GM18498 (cell line): ENCODE data around the gene MCF2.
A peak's percentile ranks its signal among the peaks of the same experiment; 100 is the strongest.

Experiments used
- ATAC-seq: cut with Tn5 transposase; IDR thresholded peaks from one replicate; pipeline ENCODE4 v1.9.1; 2021; ENCODE audit warnings: mild to moderate bottlenecking, moderate library complexity; ENCODE audit not compliant: unreplicated experiment

Gene MCF2

DNA sequence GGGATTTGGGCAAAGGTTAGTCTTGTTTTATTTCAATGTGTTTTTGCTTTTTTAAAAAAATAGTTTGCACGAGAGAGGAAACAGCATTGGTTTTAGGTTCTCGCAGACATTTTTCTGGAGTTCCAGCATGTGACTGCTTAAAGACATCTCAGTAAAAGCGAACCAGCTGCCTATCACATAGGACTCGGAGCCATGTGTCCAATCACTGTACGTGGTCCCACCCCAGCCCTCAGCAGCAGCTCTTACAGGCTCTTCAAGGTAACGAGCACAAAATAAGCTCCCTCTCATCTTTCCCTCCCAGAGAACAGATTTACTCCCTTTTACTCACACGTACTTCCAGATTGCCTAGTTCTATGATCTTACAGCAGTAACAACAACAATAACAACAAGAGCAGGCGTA is 68.7 kb downstream of the MCF2 start:
- ATAC-seq, result no peak

DNA sequence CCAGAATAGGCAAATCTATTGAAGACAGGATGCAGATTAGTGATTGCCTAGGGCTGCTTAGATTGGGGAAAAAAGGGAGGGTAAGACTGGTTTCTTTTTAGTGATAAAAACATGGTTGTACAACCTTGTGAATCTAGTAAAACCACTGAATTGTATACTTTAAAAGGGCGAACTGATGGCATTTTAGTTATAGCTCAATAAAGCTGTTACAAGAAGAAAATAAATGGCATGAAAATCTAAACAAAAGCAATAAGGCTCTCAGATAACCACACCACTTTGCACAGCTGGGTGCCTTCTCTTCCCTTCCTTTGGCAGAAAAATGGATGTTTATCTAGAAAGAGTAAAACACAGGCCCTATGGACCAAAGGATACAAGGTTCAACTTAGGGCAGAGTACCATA is 107.9 kb downstream of the MCF2 start:
- ATAC-seq, result no peak

DNA sequence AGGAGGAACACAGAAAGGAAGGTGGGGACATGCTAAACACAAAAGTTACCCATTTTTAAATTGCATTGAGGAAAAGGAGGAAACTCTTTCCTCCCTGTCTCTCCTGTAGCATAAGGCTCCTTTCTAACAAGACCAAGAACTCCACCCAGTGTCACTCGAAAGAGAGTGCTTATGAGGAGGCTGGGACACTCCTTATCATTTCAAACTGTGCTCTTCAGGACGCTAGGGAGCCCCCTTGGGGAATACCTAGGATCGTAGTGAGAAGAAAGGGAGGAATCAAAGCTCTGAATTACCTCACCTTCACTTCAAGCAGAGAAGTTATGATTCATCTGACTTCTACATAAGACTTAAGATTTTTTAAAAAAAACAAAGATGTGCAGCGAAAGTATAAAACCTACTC is 111.9 kb downstream of the MCF2 start:
- no peak for ATAC-seq

GRCh38 chrX:139585613-139586012 is 122.4 kb downstream of the MCF2 start:
- no peak for ATAC-seq

- ATAC-seq, result no peak
Observed at GRCh38 chrX:139581068-139581467, 126.9 kb downstream of the MCF2 start.

DNA sequence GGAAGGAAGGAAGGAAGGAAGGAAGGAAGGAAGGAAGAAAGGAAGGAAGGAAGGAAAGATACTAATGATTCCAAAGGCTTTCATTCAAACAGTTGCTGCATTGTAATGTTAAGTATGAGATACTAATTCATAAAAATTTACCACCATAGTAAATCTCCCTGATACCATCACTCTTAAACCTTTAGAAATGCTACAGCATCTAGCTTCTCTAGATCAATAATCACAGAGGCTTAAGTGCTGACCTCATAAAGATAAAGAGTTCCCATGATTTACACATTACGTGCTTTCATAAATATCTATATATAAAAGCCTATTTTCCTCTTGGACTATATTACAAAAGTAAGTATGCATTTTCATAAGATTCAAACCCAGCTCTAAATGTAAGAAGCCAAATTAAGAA is 141.0 kb downstream of the MCF2 start:
- ATAC-seq, result no peak

DNA sequence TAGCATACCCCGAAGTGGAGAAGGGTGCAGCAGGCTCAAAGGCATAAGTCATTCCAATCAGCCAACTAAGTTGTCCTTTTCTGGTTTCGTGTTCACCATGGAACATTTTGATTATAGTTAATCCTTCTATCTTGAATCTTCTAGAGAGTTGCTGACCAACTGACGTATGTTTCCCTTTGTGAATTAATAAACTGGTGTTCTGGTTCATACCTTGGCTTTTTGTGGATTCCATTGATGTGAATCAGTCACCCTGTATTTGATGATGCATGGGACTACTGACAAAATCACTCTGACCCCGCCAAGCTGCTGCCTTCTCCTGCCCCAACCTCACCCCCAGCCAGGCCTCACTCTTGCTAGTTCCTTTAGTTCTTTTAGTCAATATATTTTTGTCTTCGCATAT is 144.7 kb downstream of the MCF2 start:
- ATAC-seq, result no peak

GRCh38 chrX:139560221-139560620 is 147.7 kb downstream of the MCF2 start:
- ATAC-seq, result no peak

GRCh38 chrX:139559383-139560042 is 148.5 kb downstream of the MCF2 start:
- ATAC-seq, result peak; percentile 85

DNA sequence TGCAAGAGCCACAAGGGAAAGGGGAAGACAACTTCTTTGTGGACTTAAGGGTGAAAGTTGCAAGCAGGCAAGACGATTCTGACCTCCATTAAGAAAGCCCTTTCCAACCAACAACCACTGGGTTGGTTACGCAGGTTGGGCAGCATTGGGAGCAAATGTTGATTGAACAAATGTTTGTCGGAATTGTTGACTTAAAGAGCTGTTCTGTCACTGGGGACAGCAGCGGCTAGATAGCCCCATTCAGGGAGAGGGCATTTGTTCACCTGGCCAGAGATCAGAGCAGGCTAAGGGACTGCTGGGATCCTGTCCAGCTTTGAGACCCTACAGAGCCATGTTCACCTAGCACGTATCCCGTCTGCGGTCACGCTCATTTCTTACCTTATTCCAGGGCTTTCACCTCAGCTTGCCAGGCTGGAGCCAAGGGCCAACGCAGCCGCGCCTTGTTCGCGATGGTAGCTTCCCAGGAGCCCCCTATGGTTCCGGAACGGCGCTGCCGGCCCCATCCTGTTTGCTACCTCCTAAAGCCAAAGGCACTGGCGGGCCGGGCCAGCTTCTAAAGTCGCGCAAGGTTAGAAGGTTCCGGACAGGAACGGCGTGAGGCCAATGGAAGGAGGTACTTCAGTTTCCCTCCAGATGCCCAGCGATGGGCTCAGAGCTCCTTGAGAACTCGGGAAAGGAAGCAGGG is 152.8 kb downstream of the MCF2 start:
- no peak for ATAC-seq

GRCh38 chrX:139554376-139554775 is 153.6 kb downstream of the MCF2 start:
- ATAC-seq, result peak; percentile 23

- no peak for ATAC-seq
Observed at GRCh38 chrX:139544591-139544990, 163.4 kb downstream of the MCF2 start.

DNA sequence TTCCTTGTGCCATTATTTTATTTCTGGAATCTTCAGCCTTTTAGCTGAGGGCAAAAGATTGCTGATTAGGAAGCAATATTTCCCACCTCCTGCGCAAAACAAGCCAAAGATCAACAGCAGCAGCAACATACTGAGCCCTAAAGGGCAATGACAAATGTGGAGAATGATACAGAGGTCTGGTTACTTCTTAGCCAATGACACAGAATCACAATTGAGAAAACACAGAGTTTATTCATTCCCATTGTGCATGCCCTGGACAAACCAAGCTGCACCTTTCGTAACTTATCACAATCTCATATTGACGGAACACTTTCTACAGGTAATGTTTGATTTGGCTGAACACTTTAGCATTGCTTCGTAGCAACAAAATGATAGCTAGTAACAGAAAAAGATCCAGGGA is 164.0 kb downstream of the MCF2 start:
- no peak for ATAC-seq

DNA sequence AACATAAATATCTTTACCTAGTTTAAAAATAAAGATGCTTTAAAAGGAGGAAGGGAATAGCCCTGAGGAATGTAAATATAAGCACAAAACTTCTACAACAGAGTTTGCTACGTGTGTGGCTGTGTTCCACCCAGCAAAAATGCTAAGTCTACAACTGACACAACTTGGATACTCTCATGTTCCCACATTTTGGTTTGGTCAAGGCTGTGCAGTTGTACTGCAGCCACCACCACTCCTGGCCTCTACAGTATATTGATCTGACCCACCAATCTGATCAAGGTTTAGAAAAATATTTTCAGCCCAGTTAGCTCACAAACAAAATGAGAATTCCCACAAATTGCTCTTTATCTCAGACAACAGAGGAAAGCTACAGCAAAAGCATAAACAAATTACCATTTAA is 165.3 kb downstream of the MCF2 start:
- no peak for ATAC-seq

- ATAC-seq, result no peak
Observed at GRCh38 chrX:139538907-139539790, 168.8 kb downstream of the MCF2 start.

- no peak for ATAC-seq
Observed at GRCh38 chrX:139533444-139533843, 174.5 kb downstream of the MCF2 start.

GRCh38 chrX:139532834-139533233 is 175.1 kb downstream of the MCF2 start:
- no peak for ATAC-seq
